T follicular helper cell (primary cell): Measurements from ENCODE around the gene DNHD1.

Source experiments
- DNase-seq: peaks from one replicate; pipeline ENCODE4 v3.0.0-alpha.2; 2020; ENCODE audit warnings: low read depth

Gene DNHD1

GRCh38 chr11:6612213-6613041 lies 115.3 kb downstream of the DNHD1 start, which contains the start of gene TAF10:
Gene TAF10, minus strand, starts transcription at chr11:6612216. Its CDS starts 27 bp downstream, at chr11:6612189.
- DNase-seq: peak; percentile 92

- DNase-seq: no peak
These were observed 116.4 kb downstream of the DNHD1 start for GRCh38 chr11:6613496-6613895.

- DNase-seq: no peak
These were observed 117.4 kb downstream of the DNHD1 start for GRCh38 chr11:6614446-6614845.

GRCh38 chr11:6615046-6615445 lies 118.0 kb downstream of the DNHD1 start:
- DNase-seq: no peak

GRCh38 chr11:6615882-6616585 lies 119.0 kb downstream of the DNHD1 start:
- no peak for DNase-seq

- DNase-seq: no peak
These were observed 119.6 kb downstream of the DNHD1 start for GRCh38 chr11:6616596-6617250.

- no peak for DNase-seq
These were observed 120.3 kb downstream of the DNHD1 start for GRCh38 chr11:6617315-6617781.

GRCh38 chr11:6618117-6619003 lies 121.3 kb downstream of the DNHD1 start:
- peak; percentile 60 for DNase-seq

- peak; percentile 86 for DNase-seq
These were observed 122.1 kb downstream of the DNHD1 start, which contains the start of gene TPP1 for GRCh38 chr11:6619004-6619745. Gene TPP1, minus strand, starts transcription at chr11:6619422. Its CDS starts 22 bp downstream, at chr11:6619400.

GRCh38 chr11:6620636-6621035 lies 123.6 kb downstream of the DNHD1 start:
- no peak for DNase-seq
